Measurements from ENCODE around the gene GZF1.

GZF1 gene

DNA sequence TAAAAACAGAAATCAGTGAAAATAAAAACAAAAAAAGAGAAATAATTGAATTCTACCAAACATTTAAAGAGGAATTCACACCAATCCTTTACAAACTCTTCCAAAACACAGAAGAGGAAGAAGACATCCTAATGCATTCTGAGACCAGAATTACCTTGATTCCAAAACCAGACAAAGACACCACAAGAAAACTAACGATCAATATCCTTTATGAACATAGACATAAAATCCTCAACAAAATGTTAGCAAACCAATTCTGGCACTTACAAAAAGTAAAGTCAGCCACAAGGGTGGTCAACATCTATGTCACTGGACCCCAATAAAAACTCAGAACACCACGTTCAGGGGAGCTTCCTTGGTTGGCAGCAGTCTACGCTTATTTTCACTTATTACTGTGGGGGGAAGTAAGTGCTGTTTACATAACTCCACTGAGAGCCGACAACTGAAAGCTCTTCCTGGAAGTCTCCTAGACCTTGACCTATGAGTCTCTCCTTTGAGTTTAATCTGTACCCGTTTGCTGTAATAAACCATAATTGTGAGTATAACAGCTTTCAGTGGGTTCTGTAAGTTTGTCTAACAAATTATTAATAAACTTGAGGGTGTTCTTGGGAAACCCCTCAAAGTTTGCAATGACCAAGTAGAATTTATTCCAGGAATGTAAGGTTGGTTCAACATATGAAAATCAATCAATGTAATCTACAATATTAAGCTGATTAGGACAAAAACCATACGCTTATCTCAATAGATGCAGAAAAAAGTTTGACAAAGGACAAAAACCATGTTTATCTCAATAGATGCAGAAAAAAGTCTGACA, 24.5 kb downstream of the GZF1 start:
- in situ Hi-C loops (cut with HindIII; ENCODE audit: low pct_unique_long_range_greater_than_20kb, low sequenced_read_pairs): no loop called here
- TF ChIP-seq JUND (IDR thresholded peaks at IDR 0.05; ENCODE audit: low read depth): no peak
- DNase-seq (ENCODE audit: low read depth in 1 of 2, low spot score in 1 of 2): no peak

DNA sequence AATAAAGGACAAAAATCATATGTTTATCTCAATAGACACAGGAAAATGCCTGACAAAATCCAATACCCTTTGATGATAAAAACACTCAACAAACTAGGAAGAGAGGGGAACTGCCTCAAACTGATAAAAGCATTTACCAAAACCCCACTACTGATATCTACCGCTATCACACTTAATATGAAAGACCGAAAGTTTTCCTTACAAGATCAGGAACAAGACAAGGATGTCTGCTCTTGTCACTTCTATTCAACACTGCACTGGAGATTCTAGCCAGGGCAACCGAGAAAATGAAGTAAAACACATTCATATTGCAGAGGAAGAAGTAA, 25.1 kb downstream of the GZF1 start:
- TF ChIP-seq JUND (IDR thresholded peaks at IDR 0.05; ENCODE audit: low read depth): no peak
- in situ Hi-C loops (cut with HindIII; ENCODE audit: low pct_unique_long_range_greater_than_20kb, low sequenced_read_pairs): no loop called here
- DNase-seq (ENCODE audit: low read depth in 1 of 2, low spot score in 1 of 2): no peak

DNA sequence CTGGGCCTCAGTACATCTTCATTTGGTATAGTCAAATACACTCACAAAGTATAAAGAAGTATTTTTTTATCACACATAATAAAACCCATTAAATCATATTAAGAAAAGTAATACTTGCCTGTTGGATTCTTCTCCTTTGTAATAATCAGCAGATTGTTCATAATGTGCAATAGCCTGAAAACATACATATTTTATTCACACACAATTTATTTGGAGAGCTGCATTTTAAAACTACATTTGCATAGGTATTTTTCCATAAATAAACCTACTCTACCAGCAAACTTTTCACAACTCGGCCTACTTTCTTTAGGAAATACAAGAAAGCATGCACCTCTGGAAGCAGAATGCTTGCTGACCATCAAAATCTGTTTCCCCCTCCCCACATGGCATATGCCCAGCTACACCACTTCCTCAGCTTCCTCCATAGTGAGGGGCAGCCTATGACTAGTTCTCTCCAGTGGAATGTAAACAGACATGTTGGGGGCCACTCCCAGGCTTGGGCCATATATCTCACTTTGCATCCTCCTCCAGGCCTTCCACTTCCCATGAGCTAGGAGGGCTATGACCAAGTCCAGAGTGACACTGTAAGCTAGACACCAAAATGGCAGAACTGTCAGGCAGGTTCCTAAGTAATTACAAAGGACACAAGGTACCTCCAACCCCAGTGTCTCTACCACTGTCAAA, 28.3 kb downstream of the GZF1 start:
- no peak for TF ChIP-seq JUND (IDR thresholded peaks at IDR 0.05; ENCODE audit: low read depth)
- DNase-seq (ENCODE audit: low read depth in 1 of 2, low spot score in 1 of 2): no peak
- in situ Hi-C loops (cut with HindIII; ENCODE audit: low pct_unique_long_range_greater_than_20kb, low sequenced_read_pairs): no loop called here

DNA sequence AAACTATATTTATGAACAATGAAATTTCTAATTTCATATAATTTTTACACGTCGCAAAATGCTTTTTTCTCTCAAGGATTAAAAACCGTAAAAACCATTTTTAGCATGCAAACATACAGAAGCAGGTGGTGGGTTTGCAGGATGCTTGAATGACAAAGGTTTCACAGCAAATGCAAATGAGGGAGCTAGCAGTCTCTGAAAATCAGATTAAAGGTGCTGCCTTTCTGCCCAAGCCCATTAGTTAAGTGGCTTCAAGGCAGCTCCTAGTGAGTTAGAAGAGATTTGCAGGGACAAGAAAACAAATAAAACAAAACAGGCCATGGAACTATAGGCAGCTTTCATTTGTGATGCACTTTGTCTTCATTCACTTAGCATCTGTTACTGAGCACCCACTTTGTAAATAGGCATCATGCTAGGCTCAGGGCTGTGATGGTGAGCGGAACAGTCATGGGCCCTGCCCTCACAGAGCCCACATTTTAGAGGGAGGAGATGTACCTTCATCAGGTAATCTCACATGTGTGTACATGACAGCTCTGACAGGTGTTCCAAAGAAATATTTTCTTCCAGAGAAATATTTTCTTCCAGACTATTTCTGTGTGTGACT, 29.8 kb downstream of the GZF1 start:
- in situ Hi-C loops (cut with HindIII; ENCODE audit: low pct_unique_long_range_greater_than_20kb, low sequenced_read_pairs): no loop called here
- TF ChIP-seq JUND (IDR thresholded peaks at IDR 0.05; ENCODE audit: low read depth): no peak

DNA sequence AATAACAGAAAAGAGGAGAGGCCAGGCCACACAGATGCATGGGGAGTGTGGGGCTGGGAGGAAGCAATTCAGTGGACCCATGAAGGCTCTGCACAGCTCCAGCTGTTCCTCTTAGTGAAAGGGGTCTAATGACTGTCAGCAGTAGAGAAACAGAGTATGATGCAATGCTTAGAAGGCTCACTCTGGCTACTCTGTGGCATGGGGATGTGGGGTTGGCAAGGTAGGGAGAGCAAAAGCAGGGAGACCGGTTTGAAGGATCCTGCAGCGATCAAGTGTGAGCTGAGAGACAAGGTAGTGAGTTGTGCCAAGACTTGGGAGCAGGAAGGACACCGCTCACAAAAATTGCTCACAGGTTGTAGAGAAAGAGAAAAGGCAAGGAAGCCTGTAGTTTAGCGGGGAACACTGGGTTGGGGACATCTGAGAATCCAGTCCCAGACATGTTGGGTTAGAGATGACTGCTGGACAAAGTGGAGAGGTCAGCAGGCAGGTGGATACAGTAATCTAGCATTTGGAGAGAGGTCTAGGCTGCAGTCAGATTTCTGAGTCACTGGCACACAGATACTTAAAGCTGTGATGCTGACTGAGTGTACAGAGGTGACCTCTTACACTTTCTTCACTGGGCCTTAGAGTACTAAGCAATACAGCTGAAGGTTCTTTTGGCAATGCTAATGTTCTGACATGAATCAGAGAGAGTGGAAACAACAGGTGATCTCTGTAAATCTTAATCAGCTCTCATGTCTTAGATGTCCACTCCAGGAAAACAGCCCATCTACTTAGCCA, 32.2 kb downstream of the GZF1 start:
- in situ Hi-C loops (cut with HindIII; ENCODE audit: low pct_unique_long_range_greater_than_20kb, low sequenced_read_pairs): no loop called here
- no peak for DNase-seq (ENCODE audit: low read depth in 1 of 2, low spot score in 1 of 2)
- no peak for TF ChIP-seq JUND (IDR thresholded peaks at IDR 0.05; ENCODE audit: low read depth)

More for the DNA sequence above, 29.8 kb downstream of the GZF1 start:
- no peak for DNase-seq (ENCODE audit: low read depth in 1 of 2, low spot score in 1 of 2)

DNA sequence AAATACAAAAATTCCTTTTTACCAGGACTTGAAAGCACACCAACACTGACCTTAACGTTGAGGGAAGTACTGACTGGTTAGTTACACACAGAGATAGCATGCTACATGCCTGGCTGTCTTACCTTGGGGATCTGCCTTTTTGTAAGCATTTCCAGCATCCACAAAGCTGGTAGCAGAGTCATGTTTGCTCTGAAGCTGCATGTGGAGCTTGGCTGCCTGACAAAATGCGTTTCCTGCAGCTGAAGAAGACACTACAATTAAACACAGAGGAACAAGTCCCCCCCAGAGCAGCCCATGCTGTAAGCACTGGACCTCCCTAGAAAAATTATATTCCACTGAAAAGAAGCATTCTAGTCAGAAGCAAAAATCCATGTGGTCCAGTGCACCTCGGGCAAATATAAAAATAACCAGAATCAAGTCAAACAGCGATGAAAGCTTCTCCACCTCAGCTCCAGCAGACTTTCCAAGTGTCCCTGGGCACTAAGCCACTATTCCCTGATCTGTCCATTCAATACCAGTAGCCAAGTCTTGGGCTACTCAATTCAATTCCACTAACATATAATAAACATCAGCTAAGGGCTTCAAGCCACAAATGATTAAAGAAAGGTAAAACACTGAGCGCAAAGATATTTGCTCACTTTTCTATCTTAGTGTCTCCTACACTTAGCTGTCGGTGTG, 35.1 kb downstream of the GZF1 start:
- TF ChIP-seq JUND (IDR thresholded peaks at IDR 0.05; ENCODE audit: low read depth): no peak
- in situ Hi-C loops (cut with HindIII; ENCODE audit: low pct_unique_long_range_greater_than_20kb, low sequenced_read_pairs): no loop called here
- DNase-seq (ENCODE audit: low read depth in 1 of 2, low spot score in 1 of 2): no peak

DNA sequence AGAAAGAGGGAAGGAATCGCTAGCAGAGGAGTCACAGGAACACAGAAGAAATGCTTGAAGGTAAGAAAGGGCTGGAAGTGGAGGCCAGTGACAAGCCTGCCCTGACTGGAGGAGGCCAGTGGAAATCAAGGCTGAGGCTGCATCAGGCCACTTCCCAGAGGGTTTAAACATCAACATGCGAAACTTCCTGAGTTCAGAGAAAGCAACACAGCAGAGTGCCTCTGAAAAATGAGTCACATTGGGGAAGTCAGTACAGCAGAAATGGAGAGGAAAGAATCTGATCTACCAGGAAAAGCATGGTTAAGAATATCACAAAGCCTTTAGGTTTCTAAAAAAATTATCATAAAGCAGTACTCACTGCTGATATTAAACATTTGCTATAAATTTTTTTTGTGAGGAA, 36.0 kb downstream of the GZF1 start:
- in situ Hi-C loops (cut with HindIII; ENCODE audit: low pct_unique_long_range_greater_than_20kb, low sequenced_read_pairs): no loop called here
- no peak for TF ChIP-seq JUND (IDR thresholded peaks at IDR 0.05; ENCODE audit: low read depth)
- DNase-seq (ENCODE audit: low read depth in 1 of 2, low spot score in 1 of 2): no peak

DNA sequence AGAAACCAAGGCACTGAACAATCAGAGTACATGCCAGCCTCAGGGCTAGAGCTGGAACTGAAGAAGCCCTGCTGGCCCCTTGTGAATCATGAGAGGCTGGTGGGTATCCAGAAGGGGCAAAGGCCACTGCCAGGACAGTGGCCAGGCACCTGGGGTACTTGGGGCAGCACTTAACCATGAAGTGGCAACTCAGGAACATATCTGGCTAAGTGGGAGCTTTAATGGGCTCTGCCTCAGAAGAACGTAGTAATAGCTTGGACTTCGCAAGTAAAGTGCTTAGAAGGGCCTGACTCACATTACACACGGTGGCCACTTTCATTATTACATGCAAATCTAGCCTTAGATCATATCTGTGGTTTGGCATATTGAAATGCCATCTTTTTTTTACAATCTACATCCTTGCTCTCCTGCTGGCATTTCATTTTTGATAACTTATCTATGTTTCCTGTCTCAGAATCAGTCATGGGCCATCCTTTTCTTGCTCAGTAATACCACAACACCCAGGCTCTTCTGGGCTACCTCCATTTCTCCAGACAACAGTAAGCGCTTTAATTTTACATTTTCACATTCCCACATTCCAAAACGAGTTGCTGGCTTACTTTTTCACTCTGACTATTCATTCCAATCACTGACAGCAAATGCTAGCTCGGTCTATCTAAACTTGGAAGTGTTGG, 37.7 kb downstream of the GZF1 start:
- in situ Hi-C loops (cut with HindIII; ENCODE audit: low pct_unique_long_range_greater_than_20kb, low sequenced_read_pairs): no loop called here
- no peak for DNase-seq (ENCODE audit: low read depth in 1 of 2, low spot score in 1 of 2)
- TF ChIP-seq JUND (IDR thresholded peaks at IDR 0.05; ENCODE audit: low read depth): no peak

DNA sequence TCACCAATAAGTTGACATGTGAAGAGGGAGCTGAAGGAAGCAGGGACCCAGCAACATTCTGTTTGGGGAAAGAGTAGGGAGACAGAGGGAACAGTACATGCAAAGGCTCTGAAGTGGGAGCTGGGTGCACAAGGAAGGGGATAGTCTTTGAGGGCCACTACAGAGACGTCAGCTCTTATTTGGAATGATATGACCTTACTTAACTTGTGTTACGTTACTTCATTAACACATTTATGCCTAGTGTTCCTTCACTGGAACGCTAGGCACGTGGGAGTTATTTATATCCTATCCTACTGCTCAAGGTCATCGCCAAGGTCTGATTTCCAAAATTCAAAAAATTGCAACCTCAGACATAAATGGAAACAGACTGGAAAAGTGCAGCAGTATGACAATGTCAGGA, 39.1 kb downstream of the GZF1 start:
- no peak for DNase-seq (ENCODE audit: low read depth in 1 of 2, low spot score in 1 of 2)
- in situ Hi-C loops (cut with HindIII; ENCODE audit: low pct_unique_long_range_greater_than_20kb, low sequenced_read_pairs): no loop called here
- TF ChIP-seq JUND (IDR thresholded peaks at IDR 0.05; ENCODE audit: low read depth): no peak

DNA sequence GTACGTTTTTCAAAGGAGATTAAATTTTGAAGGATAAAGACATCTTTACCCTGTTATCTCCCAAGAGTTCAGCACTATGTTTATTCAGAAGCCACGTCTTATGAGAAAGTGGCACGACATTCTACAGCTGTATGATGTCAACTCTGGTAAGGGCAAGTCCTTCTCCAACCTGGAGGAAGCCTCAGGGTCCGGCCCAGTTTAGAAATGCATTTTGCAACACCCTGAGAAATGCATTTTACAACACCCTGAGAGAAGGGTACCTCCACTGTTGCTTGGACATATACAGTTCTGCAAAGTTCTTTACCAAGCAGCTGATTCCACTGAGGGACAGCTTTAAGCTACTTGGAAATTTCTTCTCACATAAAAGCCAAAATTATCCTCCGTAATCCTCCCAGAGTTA, 41.8 kb downstream of the GZF1 start:
- no peak for DNase-seq (ENCODE audit: low read depth in 1 of 2, low spot score in 1 of 2)
- in situ Hi-C loops (cut with HindIII; ENCODE audit: low pct_unique_long_range_greater_than_20kb, low sequenced_read_pairs): no loop called here
- no peak for TF ChIP-seq JUND (IDR thresholded peaks at IDR 0.05; ENCODE audit: low read depth)

DNA sequence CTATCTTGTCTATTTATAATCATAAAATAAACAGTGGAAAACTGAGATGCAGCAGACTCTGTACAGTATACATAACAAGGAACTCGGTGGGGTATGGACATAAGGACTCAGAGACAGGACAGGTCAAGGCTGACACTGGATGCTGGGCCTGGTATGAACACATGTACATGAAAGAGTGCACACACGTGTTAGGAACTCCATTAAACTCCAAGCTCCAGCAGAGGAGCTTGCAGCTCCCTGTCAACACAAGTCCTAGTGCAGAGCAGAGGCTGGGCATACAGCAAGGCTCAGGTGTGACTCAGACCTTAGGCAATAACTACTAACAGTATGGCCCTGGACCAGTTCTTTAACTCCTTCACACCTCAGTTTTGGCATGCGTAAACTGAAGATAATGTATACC, 42.2 kb downstream of the GZF1 start:
- in situ Hi-C loops (cut with HindIII; ENCODE audit: low pct_unique_long_range_greater_than_20kb, low sequenced_read_pairs): no loop called here
- DNase-seq (ENCODE audit: low read depth in 1 of 2, low spot score in 1 of 2): peak in 1 of 2 experiments; percentile 34
- no peak for TF ChIP-seq JUND (IDR thresholded peaks at IDR 0.05; ENCODE audit: low read depth)

DNA sequence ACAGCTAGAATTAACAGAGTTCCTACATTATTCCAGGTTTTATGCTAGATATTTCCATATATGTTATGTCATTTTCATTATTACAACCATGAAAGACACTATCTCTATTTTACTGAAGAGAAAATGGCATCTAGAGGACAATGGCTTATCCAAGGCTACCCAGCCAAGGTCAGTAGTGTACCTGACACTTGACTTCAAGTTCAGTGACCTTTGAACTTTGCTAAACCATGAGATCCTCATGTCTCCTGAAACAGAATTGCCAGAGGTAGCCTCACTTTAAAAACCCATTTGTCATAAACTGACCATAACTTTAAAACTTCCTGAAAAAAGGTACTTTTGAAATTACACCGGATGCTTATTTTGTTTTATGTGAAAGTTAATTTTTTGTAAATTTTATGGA, 44.9 kb downstream of the GZF1 start:
- in situ Hi-C loops (cut with HindIII; ENCODE audit: low pct_unique_long_range_greater_than_20kb, low sequenced_read_pairs): no loop called here
- DNase-seq (ENCODE audit: low read depth in 1 of 2, low spot score in 1 of 2): no peak
- no peak for TF ChIP-seq JUND (IDR thresholded peaks at IDR 0.05; ENCODE audit: low read depth)
